Upper lobe of left lung (tissue), 4 donors: ENCODE measurements around the gene KRTAP5-3.
"Not testable (repeated sequence)": the region's sequence is repeated elsewhere in the genome, so short reads cannot be mapped to it uniquely, and the experiment has no call there.

Experiments used
- POLR2A ChIP-seq, 4 donors: fragments of 450-650 bp; IDR thresholded peaks; one replicate each; pipeline ENCODE4 v1.5.1; 2016 to 2017; ENCODE audit warnings: antibody characterized with exemption in 4 of 4, mild to moderate bottlenecking in 2 of 4
- POLR2AphosphoS5 ChIP-seq, 2 donors: sonication (generic); formaldehyde crosslinking; IDR thresholded peaks; one replicate each; pipeline ENCODE4 v1.5.1; 2017; ENCODE audit warnings: antibody characterized with exemption in 2 of 2
- TF ChIP-seq, protein P1 (sequence below), 6 experiments: fragments of 450-650 bp in 4 of 6; fragments of 200-600 bp in 2 of 6; sonication (generic) in 2 of 6; IDR thresholded peaks; one replicate each; pipeline ENCODE4 v1.5.1; 2016 to 2019; ENCODE audit warnings: antibody characterized with exemption in 6 of 6

- TF ChIP-seq POLR2A, POLR2AphosphoS5 (IDR thresholded peaks at IDR 0.05): not testable (repeated sequence)
- TF ChIP-seq, protein P1, sequence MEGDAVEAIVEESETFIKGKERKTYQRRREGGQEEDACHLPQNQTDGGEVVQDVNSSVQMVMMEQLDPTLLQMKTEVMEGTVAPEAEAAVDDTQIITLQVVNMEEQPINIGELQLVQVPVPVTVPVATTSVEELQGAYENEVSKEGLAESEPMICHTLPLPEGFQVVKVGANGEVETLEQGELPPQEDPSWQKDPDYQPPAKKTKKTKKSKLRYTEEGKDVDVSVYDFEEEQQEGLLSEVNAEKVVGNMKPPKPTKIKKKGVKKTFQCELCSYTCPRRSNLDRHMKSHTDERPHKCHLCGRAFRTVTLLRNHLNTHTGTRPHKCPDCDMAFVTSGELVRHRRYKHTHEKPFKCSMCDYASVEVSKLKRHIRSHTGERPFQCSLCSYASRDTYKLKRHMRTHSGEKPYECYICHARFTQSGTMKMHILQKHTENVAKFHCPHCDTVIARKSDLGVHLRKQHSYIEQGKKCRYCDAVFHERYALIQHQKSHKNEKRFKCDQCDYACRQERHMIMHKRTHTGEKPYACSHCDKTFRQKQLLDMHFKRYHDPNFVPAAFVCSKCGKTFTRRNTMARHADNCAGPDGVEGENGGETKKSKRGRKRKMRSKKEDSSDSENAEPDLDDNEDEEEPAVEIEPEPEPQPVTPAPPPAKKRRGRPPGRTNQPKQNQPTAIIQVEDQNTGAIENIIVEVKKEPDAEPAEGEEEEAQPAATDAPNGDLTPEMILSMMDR (IDR thresholded peaks at IDR 0.05), result not testable (repeated sequence)
Measured at GRCh38 chr11:1582909-1583308, 25.4 kb downstream of the KRTAP5-3 start.
